Thymus (tissue), 2 donors: ENCODE measurements around the gene SNX3. TPM values are rescaled to one million over a fixed set of nuclear protein-coding genes. Genes with fewer than 3 reads are reported as not detected.

Source experiments
- polyA plus RNA-seq: library from polyadenylated mRNA; stranded (reverse); fragments of 200-250 nt; gene quantifications from one replicate; pipeline ENCODE4 v1.2.3, GENCODE V29; 2013
- total RNA-seq: library from RNA; stranded (reverse); fragments of 120-200 nt; gene quantifications from one replicate; pipeline ENCODE4 v1.2.4, GENCODE V29; 2013
- donor health status: healthy.

SNX3 gene
- total and polyA plus RNA-seq, 2 donors = 156 to 273 TPM

Other genes starting within 250 kb of the SNX3 start
- gene OSTM1, start 186.3 kb downstream of the SNX3 start, total RNA-seq = 20.9 TPM
- gene OSTM1, start 186.3 kb downstream of the SNX3 start, polyA plus RNA-seq = 31.2 TPM
- gene NR2E1, start 95.0 kb downstream of the SNX3 start, total RNA-seq = 0.05 TPM
- gene NR2E1, start 95.0 kb downstream of the SNX3 start, polyA plus RNA-seq = 0.11 TPM
- gene AFG1L, start 34.0 kb upstream of the SNX3 start, total RNA-seq = 9.8 TPM
- 3.9 TPM for gene AFG1L, start 34.0 kb upstream of the SNX3 start, polyA plus RNA-seq